Measurements from ENCODE around the gene ANKDD1A. TPM values are rescaled to one million over a fixed set of nuclear protein-coding genes. Genes with fewer than 3 reads are reported as not detected.

The ANKDD1A gene
- total and polyA plus RNA-seq, 2 experiments from 2014 or later: 6.7 to 9.3 TPM

DNA sequence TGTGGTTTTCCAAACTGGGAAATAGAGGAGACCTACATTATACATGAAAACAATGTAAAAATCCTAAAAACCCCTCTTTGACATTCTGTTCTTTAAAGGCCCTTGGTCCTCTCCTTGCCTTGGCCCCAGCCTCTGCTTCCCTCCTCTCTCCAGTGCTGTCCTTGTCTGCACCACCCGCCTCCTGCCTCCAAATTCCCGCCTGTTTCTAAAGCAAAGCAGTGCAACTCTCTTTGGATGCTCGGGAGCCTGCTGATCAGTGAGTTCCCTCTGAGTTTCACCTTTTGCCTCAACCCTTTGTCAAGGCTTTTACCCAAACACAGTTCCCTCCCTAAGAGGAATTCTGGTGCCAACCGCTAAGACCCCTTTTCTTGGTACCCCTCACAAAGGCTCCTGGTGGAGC is 8.0 kb downstream of the ANKDD1A start:
- Mint-ChIP-seq H3K4me1 (peaks cover 25% of the 10 kb centered on the region), H3K9me3 (no peaks in the 10 kb centered on the region), H3K27me3 (ENCODE audit: insufficient read depth, low read depth, poor library complexity) (peaks cover 14% of the 10 kb centered on the region), H3K36me3 (ENCODE audit: low read depth) (no peaks in the 10 kb centered on the region; the same call in 2 of the 3 replicates), H3K4me3 (no peak overlapping the region), H3K27ac (no peak overlapping the region)
- Histone ChIP-seq H2AFZ (no peak overlapping the region), H3K4me1 (ENCODE audit: insufficient read depth) (peaks cover 20% of the 10 kb centered on the region), H4K20me1 (replicated peaks; ENCODE audit: insufficient read depth) (no peaks in the 10 kb centered on the region), H3F3A (replicated peaks; ENCODE audit: low read depth) (no peaks in the 10 kb centered on the region), H3K79me2 (replicated peaks; ENCODE audit: insufficient read depth) (no peaks in the 10 kb centered on the region), H3K36me3 (ENCODE audit: insufficient read depth) (no peaks in the 10 kb centered on the region), H3K9me2 (ENCODE audit: insufficient read depth) (no peaks in the 10 kb centered on the region), H3K27ac (ENCODE audit: low read depth) (no peak overlapping the region), H3K4me3 (no peak overlapping the region), H3K27me3 (ENCODE audit: insufficient read depth) (no peaks in the 10 kb centered on the region), H3K4me2 (no peak overlapping the region)
- DNase-seq (ENCODE audit: low spot score) (no peak), ATAC-seq (no peak)
- TF ChIP-seq, protein P1, sequence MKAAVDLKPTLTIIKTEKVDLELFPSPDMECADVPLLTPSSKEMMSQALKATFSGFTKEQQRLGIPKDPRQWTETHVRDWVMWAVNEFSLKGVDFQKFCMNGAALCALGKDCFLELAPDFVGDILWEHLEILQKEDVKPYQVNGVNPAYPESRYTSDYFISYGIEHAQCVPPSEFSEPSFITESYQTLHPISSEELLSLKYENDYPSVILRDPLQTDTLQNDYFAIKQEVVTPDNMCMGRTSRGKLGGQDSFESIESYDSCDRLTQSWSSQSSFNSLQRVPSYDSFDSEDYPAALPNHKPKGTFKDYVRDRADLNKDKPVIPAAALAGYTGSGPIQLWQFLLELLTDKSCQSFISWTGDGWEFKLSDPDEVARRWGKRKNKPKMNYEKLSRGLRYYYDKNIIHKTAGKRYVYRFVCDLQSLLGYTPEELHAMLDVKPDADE (IDR thresholded peaks at IDR 0.05): no peak
- TF ChIP-seq STAT1 (IDR thresholded peaks at IDR 0.05; ENCODE audit: unreplicated experiment): no peak
- TF ChIP-seq EZH2phosphoT487 (IDR thresholded peaks at IDR 0.05; ENCODE audit: unreplicated experiment): no peak
- TF ChIP-seq NANOG (IDR thresholded peaks at IDR 0.05; ENCODE audit: borderline replicate concordance): no peak
- TF ChIP-seq, protein P2, sequence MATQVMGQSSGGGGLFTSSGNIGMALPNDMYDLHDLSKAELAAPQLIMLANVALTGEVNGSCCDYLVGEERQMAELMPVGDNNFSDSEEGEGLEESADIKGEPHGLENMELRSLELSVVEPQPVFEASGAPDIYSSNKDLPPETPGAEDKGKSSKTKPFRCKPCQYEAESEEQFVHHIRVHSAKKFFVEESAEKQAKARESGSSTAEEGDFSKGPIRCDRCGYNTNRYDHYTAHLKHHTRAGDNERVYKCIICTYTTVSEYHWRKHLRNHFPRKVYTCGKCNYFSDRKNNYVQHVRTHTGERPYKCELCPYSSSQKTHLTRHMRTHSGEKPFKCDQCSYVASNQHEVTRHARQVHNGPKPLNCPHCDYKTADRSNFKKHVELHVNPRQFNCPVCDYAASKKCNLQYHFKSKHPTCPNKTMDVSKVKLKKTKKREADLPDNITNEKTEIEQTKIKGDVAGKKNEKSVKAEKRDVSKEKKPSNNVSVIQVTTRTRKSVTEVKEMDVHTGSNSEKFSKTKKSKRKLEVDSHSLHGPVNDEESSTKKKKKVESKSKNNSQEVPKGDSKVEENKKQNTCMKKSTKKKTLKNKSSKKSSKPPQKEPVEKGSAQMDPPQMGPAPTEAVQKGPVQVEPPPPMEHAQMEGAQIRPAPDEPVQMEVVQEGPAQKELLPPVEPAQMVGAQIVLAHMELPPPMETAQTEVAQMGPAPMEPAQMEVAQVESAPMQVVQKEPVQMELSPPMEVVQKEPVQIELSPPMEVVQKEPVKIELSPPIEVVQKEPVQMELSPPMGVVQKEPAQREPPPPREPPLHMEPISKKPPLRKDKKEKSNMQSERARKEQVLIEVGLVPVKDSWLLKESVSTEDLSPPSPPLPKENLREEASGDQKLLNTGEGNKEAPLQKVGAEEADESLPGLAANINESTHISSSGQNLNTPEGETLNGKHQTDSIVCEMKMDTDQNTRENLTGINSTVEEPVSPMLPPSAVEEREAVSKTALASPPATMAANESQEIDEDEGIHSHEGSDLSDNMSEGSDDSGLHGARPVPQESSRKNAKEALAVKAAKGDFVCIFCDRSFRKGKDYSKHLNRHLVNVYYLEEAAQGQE (IDR thresholded peaks at IDR 0.05; ENCODE audit: unreplicated experiment): no peak
- TF ChIP-seq JUNB (IDR thresholded peaks at IDR 0.05; ENCODE audit: unreplicated experiment): no peak
- no peak for TF ChIP-seq POLR2AphosphoS5 (IDR thresholded peaks at IDR 0.05; ENCODE audit: low read depth)
- no peak for TF ChIP-seq ZNF114 (CRISPR knock-in tag; IDR thresholded peaks at IDR 0.05)
- no peak for TF ChIP-seq EZH2 (IDR thresholded peaks at IDR 0.05; ENCODE audit: low read depth, unreplicated experiment)
- no peak for TF ChIP-seq CTCF (conservative IDR thresholded peaks at IDR 0.05; ENCODE audit: low read depth in 2 of 2)
- TF ChIP-seq CREB1 (CRISPR knock-in tag; IDR thresholded peaks at IDR 0.05; ENCODE audit: low read depth): no peak
- no peak for TF ChIP-seq ZNF331 (CRISPR knock-in tag; IDR thresholded peaks at IDR 0.05; ENCODE audit: low read depth)
- TF ChIP-seq, protein P3, sequence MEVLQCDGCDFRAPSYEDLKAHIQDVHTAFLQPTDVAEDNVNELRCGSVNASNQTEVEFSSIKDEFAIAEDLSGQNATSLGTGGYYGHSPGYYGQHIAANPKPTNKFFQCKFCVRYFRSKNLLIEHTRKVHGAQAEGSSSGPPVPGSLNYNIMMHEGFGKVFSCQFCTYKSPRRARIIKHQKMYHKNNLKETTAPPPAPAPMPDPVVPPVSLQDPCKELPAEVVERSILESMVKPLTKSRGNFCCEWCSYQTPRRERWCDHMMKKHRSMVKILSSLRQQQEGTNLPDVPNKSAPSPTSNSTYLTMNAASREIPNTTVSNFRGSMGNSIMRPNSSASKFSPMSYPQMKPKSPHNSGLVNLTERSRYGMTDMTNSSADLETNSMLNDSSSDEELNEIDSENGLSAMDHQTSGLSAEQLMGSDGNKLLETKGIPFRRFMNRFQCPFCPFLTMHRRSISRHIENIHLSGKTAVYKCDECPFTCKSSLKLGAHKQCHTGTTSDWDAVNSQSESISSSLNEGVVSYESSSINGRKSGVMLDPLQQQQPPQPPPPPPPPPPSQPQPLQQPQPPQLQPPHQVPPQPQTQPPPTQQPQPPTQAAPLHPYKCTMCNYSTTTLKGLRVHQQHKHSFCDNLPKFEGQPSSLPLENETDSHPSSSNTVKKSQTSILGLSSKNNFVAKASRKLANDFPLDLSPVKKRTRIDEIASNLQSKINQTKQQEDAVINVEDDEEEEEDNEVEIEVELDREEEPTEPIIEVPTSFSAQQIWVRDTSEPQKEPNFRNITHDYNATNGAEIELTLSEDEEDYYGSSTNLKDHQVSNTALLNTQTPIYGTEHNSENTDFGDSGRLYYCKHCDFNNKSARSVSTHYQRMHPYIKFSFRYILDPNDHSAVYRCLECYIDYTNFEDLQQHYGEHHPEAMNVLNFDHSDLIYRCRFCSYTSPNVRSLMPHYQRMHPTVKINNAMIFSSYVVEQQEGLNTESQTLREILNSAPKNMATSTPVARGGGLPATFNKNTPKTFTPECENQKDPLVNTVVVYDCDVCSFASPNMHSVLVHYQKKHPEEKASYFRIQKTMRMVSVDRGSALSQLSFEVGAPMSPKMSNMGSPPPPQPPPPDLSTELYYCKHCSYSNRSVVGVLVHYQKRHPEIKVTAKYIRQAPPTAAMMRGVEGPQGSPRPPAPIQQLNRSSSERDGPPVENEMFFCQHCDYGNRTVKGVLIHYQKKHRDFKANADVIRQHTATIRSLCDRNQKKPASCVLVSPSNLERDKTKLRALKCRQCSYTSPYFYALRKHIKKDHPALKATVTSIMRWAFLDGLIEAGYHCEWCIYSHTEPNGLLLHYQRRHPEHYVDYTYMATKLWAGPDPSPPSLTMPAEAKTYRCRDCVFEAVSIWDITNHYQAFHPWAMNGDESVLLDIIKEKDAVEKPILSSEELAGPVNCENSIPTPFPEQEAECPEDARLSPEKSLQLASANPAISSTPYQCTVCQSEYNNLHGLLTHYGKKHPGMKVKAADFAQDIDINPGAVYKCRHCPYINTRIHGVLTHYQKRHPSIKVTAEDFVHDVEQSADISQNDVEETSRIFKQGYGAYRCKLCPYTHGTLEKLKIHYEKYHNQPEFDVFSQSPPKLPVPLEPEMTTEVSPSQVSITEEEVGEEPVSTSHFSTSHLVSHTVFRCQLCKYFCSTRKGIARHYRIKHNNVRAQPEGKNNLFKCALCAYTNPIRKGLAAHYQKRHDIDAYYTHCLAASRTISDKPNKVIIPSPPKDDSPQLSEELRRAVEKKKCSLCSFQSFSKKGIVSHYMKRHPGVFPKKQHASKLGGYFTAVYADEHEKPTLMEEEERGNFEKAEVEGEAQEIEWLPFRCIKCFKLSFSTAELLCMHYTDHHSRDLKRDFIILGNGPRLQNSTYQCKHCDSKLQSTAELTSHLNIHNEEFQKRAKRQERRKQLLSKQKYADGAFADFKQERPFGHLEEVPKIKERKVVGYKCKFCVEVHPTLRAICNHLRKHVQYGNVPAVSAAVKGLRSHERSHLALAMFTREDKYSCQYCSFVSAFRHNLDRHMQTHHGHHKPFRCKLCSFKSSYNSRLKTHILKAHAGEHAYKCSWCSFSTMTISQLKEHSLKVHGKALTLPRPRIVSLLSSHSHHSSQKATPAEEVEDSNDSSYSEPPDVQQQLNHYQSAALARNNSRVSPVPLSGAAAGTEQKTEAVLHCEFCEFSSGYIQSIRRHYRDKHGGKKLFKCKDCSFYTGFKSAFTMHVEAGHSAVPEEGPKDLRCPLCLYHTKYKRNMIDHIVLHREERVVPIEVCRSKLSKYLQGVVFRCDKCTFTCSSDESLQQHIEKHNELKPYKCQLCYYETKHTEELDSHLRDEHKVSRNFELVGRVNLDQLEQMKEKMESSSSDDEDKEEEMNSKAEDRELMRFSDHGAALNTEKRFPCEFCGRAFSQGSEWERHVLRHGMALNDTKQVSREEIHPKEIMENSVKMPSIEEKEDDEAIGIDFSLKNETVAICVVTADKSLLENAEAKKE (CRISPR knock-in tag; IDR thresholded peaks at IDR 0.05): no peak

Measured in GM23338 (cell line).